HG03196 (cell line): ENCODE measurements around the gene SPRED2.

ENCODE experiments used
- ATAC-seq: cut with Tn5 transposase; IDR thresholded peaks from one replicate; pipeline ENCODE4 v1.9.1; 2021; ENCODE audit not compliant: unreplicated experiment

The SPRED2 gene

GRCh38 chr2:65281627-65282351 is 150.6 kb downstream of the SPRED2 start:
- no peak for ATAC-seq

GRCh38 chr2:65279756-65280155 is 152.6 kb downstream of the SPRED2 start:
- no peak for ATAC-seq

- ATAC-seq, result no peak
These were observed 153.8 kb downstream of the SPRED2 start for GRCh38 chr2:65278531-65278981.

- ATAC-seq, result no peak
These were observed 154.5 kb downstream of the SPRED2 start for GRCh38 chr2:65277791-65278483.

GRCh38 chr2:65277118-65277517 is 155.3 kb downstream of the SPRED2 start:
- no peak for ATAC-seq

GRCh38 chr2:65276609-65277008 is 155.8 kb downstream of the SPRED2 start:
- no peak for ATAC-seq

- ATAC-seq, result no peak
These were observed 157.1 kb downstream of the SPRED2 start for GRCh38 chr2:65275141-65275915.

GRCh38 chr2:65273344-65273743 is 159.1 kb downstream of the SPRED2 start:
- no peak for ATAC-seq

- ATAC-seq, result no peak
These were observed 163.4 kb downstream of the SPRED2 start for GRCh38 chr2:65268957-65269356.

- no peak for ATAC-seq
These were observed 165.4 kb downstream of the SPRED2 start for GRCh38 chr2:65267008-65267407.

GRCh38 chr2:65265671-65266045 is 166.7 kb downstream of the SPRED2 start:
- ATAC-seq, result no peak

GRCh38 chr2:65264821-65265670 is 167.4 kb downstream of the SPRED2 start:
- ATAC-seq, result no peak

- ATAC-seq, result no peak
These were observed 168.4 kb downstream of the SPRED2 start for GRCh38 chr2:65263986-65264385.

- no peak for ATAC-seq
These were observed 169.1 kb downstream of the SPRED2 start for GRCh38 chr2:65263262-65263661.

GRCh38 chr2:65261676-65262075 is 170.7 kb downstream of the SPRED2 start:
- no peak for ATAC-seq
